CD4-positive, alpha-beta T cell (primary cell): ENCODE data around the gene HEATR3. TPM values are rescaled to one million over a fixed set of nuclear protein-coding genes. Genes with fewer than 3 reads are reported as not detected.

Experiments
- ATAC-seq: fragments of 200-7000 bp; cut with Tn5 transposase; one replicate; pipeline ENCODE4 v1.10.0; 2022; ENCODE audit warnings: mild to moderate bottlenecking; ENCODE audit not compliant: poor library complexity
- CTCF ChIA-PET: fragments of 350-600 bp; sonication (Branson Sonifier 250); formaldehyde crosslinking; loops from one replicate; lab custom pipeline; 2021; ENCODE audit warnings: antibody characterized with exemption, inconsistent platforms; lab: Charles Lee
- POLR2A ChIA-PET: fragments of 350-600 bp; sonication (Branson Sonifier 250); formaldehyde crosslinking; loops from one replicate; lab custom pipeline; 2021; ENCODE audit warnings: antibody characterized with exemption, inconsistent platforms; lab: Charles Lee
- DNase-seq, 14 experiments: peaks; one replicate each; pipeline ENCODE4 v3.0.0-alpha.2; 2013 to 2020; ENCODE audit warnings: mixed read lengths in 2 of 14
- H3K27ac ChIP-seq, 2 donors: one replicate each; pipeline versions ENCODE4 v1.5.1 to v1.7.0; 2013; ENCODE audit warnings: low read length in 2 of 2, low read depth in 1 of 2, mild to moderate bottlenecking in 1 of 2
- H3K27me3 ChIP-seq, 2 experiments: 1 replicate in 1 of 2; 2 replicates in 1 of 2; pipeline versions ENCODE4 v1.6.1 to v1.7.0; 2013; ENCODE audit warnings: low read length in 2 of 2, control low read depth in 1 of 2, mild to moderate bottlenecking in 1 of 2, moderate library complexity in 1 of 2; ENCODE audit not compliant: insufficient read depth in 2 of 2, control insufficient read depth in 1 of 2
- H3K36me3 ChIP-seq: one replicate; pipeline ENCODE4 v1.6.1; 2013; ENCODE audit warnings: low read length, control low read depth; ENCODE audit not compliant: insufficient read depth
- H3K4me1 ChIP-seq: one replicate; pipeline ENCODE4 v1.6.1; 2013; ENCODE audit warnings: low read length, control low read depth; ENCODE audit not compliant: insufficient read depth
- H3K4me3 ChIP-seq: one replicate; pipeline ENCODE4 v1.5.1; 2013; ENCODE audit warnings: mild to moderate bottlenecking, low read length, moderate library complexity
- H3K9me3 ChIP-seq, 2 experiments: 1 replicate in 1 of 2; 2 replicates in 1 of 2; pipeline versions ENCODE4 v1.6.1 to v1.7.0; 2013; ENCODE audit warnings: low read length in 2 of 2, mild to moderate bottlenecking in 2 of 2, control low read depth in 1 of 2, moderate library complexity in 1 of 2; ENCODE audit not compliant: control insufficient read depth in 1 of 2, insufficient read depth in 1 of 2
- H3K27ac Mint-ChIP-seq: one replicate; pipeline ENCODE4 v1.8.0; 2020; ENCODE audit warnings: mixed read lengths
- H3K27me3 Mint-ChIP-seq: one replicate; pipeline ENCODE4 v1.8.0; 2021; ENCODE audit warnings: mixed read lengths
- H3K36me3 Mint-ChIP-seq: one replicate; pipeline ENCODE4 v1.8.0; 2021; ENCODE audit warnings: low read depth, mixed read lengths
- H3K4me1 Mint-ChIP-seq: one replicate; pipeline ENCODE4 v1.8.0; 2021; ENCODE audit warnings: low read depth, mixed read lengths
- H3K4me3 Mint-ChIP-seq: one replicate; pipeline ENCODE4 v1.8.0; 2020; ENCODE audit warnings: mild to moderate bottlenecking, mixed read lengths
- H3K9me3 Mint-ChIP-seq: one replicate; pipeline ENCODE4 v1.8.0; 2020; ENCODE audit warnings: mixed read lengths
- intact Hi-C, 2 experiments: fragments of 100-400 bp; cut with DNase I in 1 of 2; cut with micrococcal nuclease in 1 of 2; formaldehyde crosslinking; loops; one replicate each; pipeline versions ENCODE4 v1.15.1 to v1.9.0; 2023 to 2025; cut with DNase I, micrococcal nuclease
- total RNA-seq, 174 experiments: library from RNA in 2 of 174; stranded (reverse) in 2 of 174; gene quantifications; one replicate each; pipeline ENCODE4 v1.2.3 and lab custom pipeline; 2021 to 2026
- TF ChIP-seq, protein P1 (sequence below): fragments of 200-600 bp; IDR thresholded peaks from one replicate; pipeline ENCODE4 v1.8.0; 2022; ENCODE audit warnings: antibody characterized with exemption, mild to moderate bottlenecking

The HEATR3 gene
- total RNA-seq, 2 experiments from 2014 or later: 10.1 to 10.6 TPM

DNA sequence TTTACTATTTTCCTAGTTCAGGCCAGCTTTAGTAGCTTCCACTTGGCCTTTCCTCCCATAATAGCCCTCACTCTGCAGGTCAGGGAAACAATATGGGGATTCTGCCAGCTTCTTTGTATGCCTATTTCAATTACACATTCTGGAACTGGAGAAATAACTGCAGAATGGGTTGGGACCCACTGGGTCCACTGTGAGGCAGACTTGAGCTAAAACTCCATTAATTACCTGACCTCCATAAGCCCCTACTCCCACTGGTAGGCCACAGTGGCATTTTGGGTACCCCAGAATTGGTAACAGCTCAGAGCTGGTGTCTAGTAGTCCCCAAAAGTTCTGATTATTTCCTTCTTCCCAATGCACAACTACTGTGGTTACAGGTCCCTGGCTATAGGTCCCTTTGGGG is 70.6 kb downstream of the HEATR3 start:
- H3K4me3 Mint-ChIP-seq: no peak overlapping the region
- H3K36me3 ChIP-seq: no peaks in the 10 kb centered on the region

DNA sequence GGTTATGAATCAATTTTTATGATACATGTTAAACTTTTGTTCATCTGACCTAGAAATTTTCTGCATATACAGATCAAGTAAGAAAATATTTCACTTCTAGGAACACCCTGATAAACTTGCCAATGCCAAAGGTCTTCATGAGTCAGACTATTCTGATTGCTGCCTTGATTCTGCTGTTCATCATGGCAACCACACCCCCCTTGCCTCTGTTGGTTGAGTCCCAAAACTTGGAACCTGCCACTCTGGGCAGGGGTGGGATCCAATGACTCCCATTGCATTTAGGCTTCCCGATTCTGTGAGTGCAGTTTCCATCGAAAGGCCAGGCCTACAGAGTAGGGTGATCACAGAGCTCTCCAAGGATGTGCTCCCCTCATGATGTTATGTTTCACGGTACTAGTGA is 71.5 kb downstream of the HEATR3 start:
- no peaks in the 10 kb centered on the region for H3K27me3 Mint-ChIP-seq
- ChIA-PET POLR2A (no interaction called here), CTCF (no interaction called here)
- no peaks in the 10 kb centered on the region for H3K9me3 ChIP-seq
- H3K4me1 ChIP-seq: no peaks in the 10 kb centered on the region
- TF ChIP-seq, protein P1, sequence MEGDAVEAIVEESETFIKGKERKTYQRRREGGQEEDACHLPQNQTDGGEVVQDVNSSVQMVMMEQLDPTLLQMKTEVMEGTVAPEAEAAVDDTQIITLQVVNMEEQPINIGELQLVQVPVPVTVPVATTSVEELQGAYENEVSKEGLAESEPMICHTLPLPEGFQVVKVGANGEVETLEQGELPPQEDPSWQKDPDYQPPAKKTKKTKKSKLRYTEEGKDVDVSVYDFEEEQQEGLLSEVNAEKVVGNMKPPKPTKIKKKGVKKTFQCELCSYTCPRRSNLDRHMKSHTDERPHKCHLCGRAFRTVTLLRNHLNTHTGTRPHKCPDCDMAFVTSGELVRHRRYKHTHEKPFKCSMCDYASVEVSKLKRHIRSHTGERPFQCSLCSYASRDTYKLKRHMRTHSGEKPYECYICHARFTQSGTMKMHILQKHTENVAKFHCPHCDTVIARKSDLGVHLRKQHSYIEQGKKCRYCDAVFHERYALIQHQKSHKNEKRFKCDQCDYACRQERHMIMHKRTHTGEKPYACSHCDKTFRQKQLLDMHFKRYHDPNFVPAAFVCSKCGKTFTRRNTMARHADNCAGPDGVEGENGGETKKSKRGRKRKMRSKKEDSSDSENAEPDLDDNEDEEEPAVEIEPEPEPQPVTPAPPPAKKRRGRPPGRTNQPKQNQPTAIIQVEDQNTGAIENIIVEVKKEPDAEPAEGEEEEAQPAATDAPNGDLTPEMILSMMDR: no peak
- no peak overlapping the region for H3K4me3 ChIP-seq
- no peak overlapping the region for H3K27ac ChIP-seq
- H3K9me3 Mint-ChIP-seq: no peaks in the 10 kb centered on the region
- H3K4me1 Mint-ChIP-seq: no peaks in the 10 kb centered on the region
- H3K4me3 Mint-ChIP-seq: no peak overlapping the region
- no peaks in the 10 kb centered on the region for H3K27me3 ChIP-seq
- DNase-seq: no peak
- ATAC-seq: no peak
- no peaks in the 10 kb centered on the region for H3K36me3 ChIP-seq
- H3K27ac Mint-ChIP-seq: no peak overlapping the region
- intact Hi-C loops: loop anchor here in 1 of 2 experiments (2.0 kb wide), 1 partner anchor 74 kb away; no protein-coding TSS in a partner anchor
- no peaks in the 10 kb centered on the region for H3K36me3 Mint-ChIP-seq

More for the DNA sequence above, 70.6 kb downstream of the HEATR3 start:
- H3K9me3 ChIP-seq: no peaks in the 10 kb centered on the region
- intact Hi-C loops: loop anchor here in 1 of 2 experiments (2.0 kb wide), 1 partner anchor 74 kb away; no protein-coding TSS in a partner anchor
- H3K27me3 ChIP-seq: no peaks in the 10 kb centered on the region
- H3K36me3 Mint-ChIP-seq: no peaks in the 10 kb centered on the region
- no peak overlapping the region for H3K4me3 ChIP-seq
- H3K27ac ChIP-seq: no peak overlapping the region
- ChIA-PET POLR2A (no interaction called here), CTCF (interaction anchor here (1.1 kb wide), 1 partner anchor 74 kb away, joined by 4 read pairs; no protein-coding TSS in a partner anchor)
- no peaks in the 10 kb centered on the region for H3K4me1 ChIP-seq
- DNase-seq: no peak
- no peaks in the 10 kb centered on the region for H3K4me1 Mint-ChIP-seq
- no peaks in the 10 kb centered on the region for H3K9me3 Mint-ChIP-seq
- H3K27ac Mint-ChIP-seq: no peak overlapping the region
- ATAC-seq: no peak
- H3K27me3 Mint-ChIP-seq: no peaks in the 10 kb centered on the region
- TF ChIP-seq, protein P1: no peak

DNA sequence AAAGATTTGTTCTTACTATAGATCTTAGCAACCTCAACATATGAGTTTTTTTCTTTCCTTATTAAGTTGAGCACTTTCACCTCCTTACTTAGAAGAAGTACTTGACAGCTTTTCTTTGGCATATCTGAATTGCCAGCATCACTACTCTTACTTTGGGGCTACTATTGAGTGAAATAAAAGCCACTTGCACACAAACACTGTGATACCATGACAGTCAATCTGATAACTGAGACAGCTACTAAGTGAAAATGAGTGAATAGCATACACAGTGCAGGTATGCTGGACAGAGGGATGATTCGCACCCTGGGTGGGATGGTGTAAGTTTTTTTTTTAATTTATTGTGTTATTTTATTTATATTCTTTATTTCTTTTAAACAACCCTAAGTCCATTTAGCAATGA is 73.8 kb downstream of the HEATR3 start:
- ChIA-PET CTCF (no interaction called here), POLR2A (no interaction called here)
- no peaks in the 10 kb centered on the region for H3K4me1 Mint-ChIP-seq
- TF ChIP-seq, protein P1: no peak
- Histone ChIP-seq H3K4me3 (no peak overlapping the region), H3K36me3 (no peaks in the 10 kb centered on the region), H3K9me3 (no peaks in the 10 kb centered on the region), H3K4me1 (no peaks in the 10 kb centered on the region), H3K27ac (no peak overlapping the region), H3K27me3 (no peaks in the 10 kb centered on the region)
- no peaks in the 10 kb centered on the region for H3K27me3 Mint-ChIP-seq
- H3K27ac Mint-ChIP-seq: no peak overlapping the region
- no peak for ATAC-seq
- no peak for DNase-seq
- no peaks in the 10 kb centered on the region for H3K9me3 Mint-ChIP-seq
- no peaks in the 10 kb centered on the region for H3K36me3 Mint-ChIP-seq
- no peak overlapping the region for H3K4me3 Mint-ChIP-seq
- intact Hi-C loops: no loop called here
